ENCODE measurements around the gene FKTN. TPM values are rescaled to one million over a fixed set of nuclear protein-coding genes. Genes with fewer than 3 reads are reported as not detected.

Gene FKTN
- total RNA-seq, 1 experiment from 2014 or later, result 17.3 TPM

DNA sequence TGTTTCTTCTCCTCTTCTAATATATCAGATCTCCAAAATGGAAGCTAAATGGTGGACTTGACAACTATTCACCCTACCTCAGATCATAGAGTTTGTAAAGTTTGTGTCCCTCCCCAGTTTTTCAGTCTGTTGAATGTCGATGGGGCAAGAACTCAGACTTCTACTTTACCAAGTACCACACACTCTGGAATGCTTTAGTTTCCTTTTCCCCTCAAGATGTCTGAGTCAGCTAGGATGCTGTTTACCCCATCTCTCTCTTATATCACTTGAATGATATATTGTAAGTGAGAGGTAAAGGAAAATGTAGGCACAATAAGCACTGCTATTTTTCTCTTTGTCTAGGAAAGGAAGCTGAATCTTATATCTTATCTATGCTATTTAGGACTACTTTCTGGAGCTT lies 78.4 kb downstream of the FKTN start:
- DNase-seq (ENCODE audit: low read depth, low spot score) (no peak), ATAC-seq (no peak)
- H3K9ac ChIP-seq (ENCODE audit: low read length), result no peak overlapping the region
- H3K9me3 ChIP-seq (ENCODE audit: control insufficient read depth in 1 of 2, insufficient read depth in 1 of 2, low read depth in 1 of 2, low read length in 2 of 2), result no peaks in the 10 kb centered on the region
- ChIA-PET RAD21 (ENCODE audit: low non-redundant PET in 1 of 2, low total read pairs in 2 of 2, uncharacterized antibody in 2 of 2, unreplicated experiment in 2 of 2) (no interaction called here), POLR2A (no interaction called here), CTCF (no interaction called here)
- no peaks in the 10 kb centered on the region for H3K36me3 ChIP-seq (ENCODE audit: control insufficient read depth in 1 of 2, insufficient read depth in 2 of 2, low read length in 2 of 2)
- no peaks in the 10 kb centered on the region for H3K9me2 ChIP-seq (ENCODE audit: insufficient read depth)
- no peak overlapping the region for H3K27ac ChIP-seq (ENCODE audit: low read depth, low read length)
- H3K79me2 ChIP-seq (ENCODE audit: insufficient read depth, low read length), result no peaks in the 10 kb centered on the region
- no peaks in the 10 kb centered on the region for H3K27me3 ChIP-seq (ENCODE audit: insufficient read depth, low read length)
- H3K4me3 ChIP-seq (replicated peaks in 1 of 2; ENCODE audit: low read depth in 1 of 2, low read length in 2 of 2), result no peak overlapping the region
- TF ChIP-seq TCF7L2 (IDR thresholded peaks at IDR 0.05; ENCODE audit: borderline replicate concordance, extremely low read depth, insufficient read depth, insufficient read length) (no peak), FOSL1 (IDR thresholded peaks at IDR 0.05; ENCODE audit: low read depth) (no peak), ELF1 (IDR thresholded peaks at IDR 0.05; ENCODE audit: borderline replicate concordance, low read depth) (no peak), RAD21 (IDR thresholded peaks at IDR 0.05; ENCODE audit: low read depth) (no peak), YY1 (IDR thresholded peaks at IDR 0.05; ENCODE audit: extremely low read depth, insufficient replicate concordance, low read depth, low read length) (no peak), SRF (IDR thresholded peaks at IDR 0.05; ENCODE audit: low read depth) (no peak), EZH2 (IDR thresholded peaks at IDR 0.05) (no peak), ZNF274 (IDR thresholded peaks at IDR 0.05; ENCODE audit: low read depth, low read length) (no peak), EZH2phosphoT487 (IDR thresholded peaks at IDR 0.05; ENCODE audit: borderline replicate concordance) (no peak), SP1 (IDR thresholded peaks at IDR 0.05; ENCODE audit: low read depth) (no peak), JUND (IDR thresholded peaks at IDR 0.05) (no peak)
- TF ChIP-seq, protein P1, sequence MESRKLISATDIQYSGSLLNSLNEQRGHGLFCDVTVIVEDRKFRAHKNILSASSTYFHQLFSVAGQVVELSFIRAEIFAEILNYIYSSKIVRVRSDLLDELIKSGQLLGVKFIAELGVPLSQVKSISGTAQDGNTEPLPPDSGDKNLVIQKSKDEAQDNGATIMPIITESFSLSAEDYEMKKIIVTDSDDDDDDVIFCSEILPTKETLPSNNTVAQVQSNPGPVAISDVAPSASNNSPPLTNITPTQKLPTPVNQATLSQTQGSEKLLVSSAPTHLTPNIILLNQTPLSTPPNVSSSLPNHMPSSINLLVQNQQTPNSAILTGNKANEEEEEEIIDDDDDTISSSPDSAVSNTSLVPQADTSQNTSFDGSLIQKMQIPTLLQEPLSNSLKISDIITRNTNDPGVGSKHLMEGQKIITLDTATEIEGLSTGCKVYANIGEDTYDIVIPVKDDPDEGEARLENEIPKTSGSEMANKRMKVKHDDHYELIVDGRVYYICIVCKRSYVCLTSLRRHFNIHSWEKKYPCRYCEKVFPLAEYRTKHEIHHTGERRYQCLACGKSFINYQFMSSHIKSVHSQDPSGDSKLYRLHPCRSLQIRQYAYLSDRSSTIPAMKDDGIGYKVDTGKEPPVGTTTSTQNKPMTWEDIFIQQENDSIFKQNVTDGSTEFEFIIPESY (IDR thresholded peaks at IDR 0.05; ENCODE audit: extremely low read depth, insufficient replicate concordance, low read length), result no peak
- H4K20me1 ChIP-seq (ENCODE audit: insufficient read depth), result no peaks in the 10 kb centered on the region
- intact Hi-C loops (cut with micrococcal nuclease), result no loop called here
- H2AFZ ChIP-seq (ENCODE audit: low read depth, low read length, poor library complexity, severe bottlenecking), result no peak overlapping the region
- no peak overlapping the region for H3K4me2 ChIP-seq (ENCODE audit: low read length)
- no peaks in the 10 kb centered on the region for H3K4me1 ChIP-seq (ENCODE audit: control insufficient read depth in 1 of 2, insufficient read depth in 2 of 2, low read length in 2 of 2)
- no TSS peak for BruUV-seq (replicated peaks)
